ENCODE measurements around the gene RBM10.

The RBM10 gene

DNA sequence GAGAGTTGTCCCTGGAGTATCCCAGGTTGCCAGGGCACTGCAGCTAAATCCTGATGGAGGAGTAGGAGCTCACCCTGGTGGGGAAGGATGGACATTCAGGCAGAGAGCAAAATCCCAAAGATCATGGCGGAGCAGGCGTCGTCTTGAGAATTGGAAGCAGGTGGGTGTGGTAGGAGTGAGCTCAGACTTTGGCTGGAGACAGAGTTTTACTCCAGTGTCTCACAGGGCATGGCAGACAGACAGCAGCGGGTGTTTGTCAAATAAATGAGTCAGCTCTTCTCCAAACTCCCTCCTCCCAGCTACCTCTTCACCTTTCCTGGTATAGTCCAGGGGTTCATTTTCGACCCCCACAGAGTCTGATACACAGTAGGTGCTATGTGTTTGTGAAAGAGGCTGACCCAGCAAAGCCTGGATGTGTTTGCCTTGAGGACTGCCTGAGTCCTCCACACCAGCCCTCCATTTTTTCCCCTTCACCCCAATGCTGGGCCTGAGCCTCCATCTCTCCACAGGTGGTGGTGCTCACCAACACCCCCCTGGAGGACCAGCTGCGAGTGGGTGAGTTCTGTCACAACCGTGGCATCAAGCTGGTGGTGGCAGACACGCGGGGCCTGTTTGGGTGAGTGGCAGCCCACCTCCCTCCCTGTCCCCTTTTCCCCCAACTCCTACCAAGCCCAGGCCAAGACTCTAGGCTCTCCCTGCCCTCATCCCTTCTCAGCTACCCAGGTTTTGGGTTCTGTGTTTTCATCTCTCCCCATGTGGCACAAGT, 55.5 kb downstream of the RBM10 start:
- no peak for DNase-seq

DNA sequence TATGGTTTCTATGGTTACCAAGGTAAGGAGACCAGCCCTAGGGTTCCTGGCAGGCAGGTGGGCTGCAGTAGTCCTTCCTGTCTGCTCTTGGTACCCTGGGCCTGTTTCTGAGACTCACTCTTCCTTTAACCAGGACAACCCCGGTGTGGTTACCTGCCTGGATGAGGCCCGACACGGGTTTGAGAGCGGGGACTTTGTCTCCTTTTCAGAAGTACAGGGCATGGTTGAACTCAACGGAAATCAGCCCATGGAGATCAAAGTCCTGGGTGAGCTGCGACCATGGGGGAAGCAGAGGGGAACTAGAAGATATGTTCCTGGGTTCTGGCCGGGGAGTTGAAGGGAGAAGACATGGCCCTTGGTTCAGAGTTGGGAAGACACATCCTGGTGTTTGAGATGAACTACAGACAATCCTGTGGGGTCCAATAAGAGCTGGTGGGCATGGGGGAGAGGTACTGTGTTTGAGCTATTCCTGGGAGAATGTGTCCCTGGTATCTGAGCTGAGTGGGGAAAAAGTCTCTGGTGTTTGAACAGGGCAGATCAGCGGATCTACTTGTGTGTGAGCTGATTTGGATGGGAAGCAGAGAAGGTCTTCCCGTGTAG, 56.4 kb downstream of the RBM10 start:
- DNase-seq = no peak

DNA sequence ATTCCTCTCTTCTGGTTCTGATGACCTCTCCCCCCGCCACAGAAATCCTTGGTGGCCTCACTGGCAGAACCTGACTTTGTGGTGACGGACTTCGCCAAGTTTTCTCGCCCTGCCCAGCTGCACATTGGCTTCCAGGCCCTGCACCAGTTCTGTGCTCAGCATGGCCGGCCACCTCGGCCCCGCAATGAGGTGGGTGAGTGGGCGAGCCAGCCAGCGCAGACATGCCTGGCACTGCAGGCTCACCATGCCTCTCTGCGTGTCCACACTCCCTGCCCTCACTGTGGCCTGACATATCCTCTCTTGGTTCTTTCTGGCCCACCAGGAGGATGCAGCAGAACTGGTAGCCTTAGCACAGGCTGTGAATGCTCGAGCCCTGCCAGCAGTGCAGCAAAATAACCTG, 57.3 kb downstream of the RBM10 start:
- no peak for DNase-seq

DNA sequence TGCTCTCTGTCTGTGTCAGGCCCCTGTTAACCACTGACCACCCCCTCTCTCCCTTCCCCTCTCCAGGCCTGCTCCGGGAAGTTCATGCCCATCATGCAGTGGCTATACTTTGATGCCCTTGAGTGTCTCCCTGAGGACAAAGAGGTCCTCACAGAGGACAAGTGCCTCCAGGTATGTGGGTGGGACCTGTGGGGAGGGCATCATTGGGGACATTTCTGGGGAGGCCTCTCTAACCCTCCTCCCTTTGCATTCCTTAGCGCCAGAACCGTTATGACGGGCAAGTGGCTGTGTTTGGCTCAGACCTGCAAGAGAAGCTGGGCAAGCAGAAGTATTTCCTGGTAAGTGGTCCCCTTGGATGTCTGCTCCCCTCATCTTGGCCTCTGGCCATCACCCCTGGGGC, 57.9 kb downstream of the RBM10 start:
- no peak for DNase-seq

DNA sequence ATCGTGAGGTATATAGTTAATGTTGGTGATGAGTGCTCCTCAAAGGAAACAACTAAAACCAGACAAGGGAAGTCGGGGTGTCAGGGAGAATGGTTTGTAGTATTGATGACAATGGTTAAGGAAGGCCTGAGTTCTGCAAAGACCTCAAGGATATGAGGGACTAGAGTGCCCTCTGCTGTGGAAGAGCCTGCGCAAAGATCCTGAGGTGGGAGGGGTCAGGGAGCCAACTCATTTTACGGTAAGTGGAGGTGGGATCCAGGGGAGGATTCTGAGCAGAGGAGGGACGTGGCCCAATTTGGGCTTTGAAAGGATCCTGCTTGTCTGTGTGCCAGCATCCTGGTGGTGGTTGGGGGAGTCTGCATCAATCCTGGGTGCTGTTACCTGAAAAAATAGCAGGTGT, 59.9 kb downstream of the RBM10 start:
- no peak for DNase-seq

DNA sequence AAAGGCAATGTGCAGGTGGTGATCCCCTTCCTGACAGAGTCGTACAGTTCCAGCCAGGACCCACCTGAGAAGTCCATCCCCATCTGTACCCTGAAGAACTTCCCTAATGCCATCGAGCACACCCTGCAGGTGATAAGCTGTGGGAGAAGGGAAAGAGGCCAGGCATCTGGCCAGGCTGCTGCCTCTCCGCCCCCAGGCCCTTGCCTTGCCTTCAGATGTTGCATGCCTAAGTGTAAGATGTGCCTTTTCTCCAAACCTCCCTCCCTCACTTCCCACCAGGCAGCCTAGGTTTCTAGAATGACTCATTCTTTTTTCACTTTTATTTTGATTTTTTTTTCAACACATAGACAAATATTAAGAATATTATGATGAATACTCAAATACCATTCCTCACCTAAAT, 61.3 kb downstream of the RBM10 start:
- DNase-seq = no peak

DNA sequence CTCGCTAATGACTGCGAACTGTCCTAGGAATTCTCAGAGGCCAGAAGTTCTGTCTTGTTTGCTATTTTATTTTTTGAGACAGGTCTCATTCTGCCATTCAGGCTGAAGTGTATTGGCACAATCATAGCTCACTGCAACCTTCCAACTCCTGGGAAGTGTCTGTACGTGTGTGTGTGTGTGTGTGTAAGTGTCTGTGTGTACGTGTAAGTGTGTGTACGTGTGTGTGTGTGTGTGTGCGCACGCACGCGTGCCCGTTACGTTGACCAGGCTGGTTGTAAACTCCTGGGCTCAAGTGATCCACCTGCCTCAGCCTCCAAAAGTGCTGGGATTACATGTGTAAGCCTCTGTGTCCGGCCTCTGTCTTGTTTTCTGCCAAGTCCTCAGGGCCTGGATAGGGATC, 63.1 kb downstream of the RBM10 start:
- no peak for DNase-seq

DNA sequence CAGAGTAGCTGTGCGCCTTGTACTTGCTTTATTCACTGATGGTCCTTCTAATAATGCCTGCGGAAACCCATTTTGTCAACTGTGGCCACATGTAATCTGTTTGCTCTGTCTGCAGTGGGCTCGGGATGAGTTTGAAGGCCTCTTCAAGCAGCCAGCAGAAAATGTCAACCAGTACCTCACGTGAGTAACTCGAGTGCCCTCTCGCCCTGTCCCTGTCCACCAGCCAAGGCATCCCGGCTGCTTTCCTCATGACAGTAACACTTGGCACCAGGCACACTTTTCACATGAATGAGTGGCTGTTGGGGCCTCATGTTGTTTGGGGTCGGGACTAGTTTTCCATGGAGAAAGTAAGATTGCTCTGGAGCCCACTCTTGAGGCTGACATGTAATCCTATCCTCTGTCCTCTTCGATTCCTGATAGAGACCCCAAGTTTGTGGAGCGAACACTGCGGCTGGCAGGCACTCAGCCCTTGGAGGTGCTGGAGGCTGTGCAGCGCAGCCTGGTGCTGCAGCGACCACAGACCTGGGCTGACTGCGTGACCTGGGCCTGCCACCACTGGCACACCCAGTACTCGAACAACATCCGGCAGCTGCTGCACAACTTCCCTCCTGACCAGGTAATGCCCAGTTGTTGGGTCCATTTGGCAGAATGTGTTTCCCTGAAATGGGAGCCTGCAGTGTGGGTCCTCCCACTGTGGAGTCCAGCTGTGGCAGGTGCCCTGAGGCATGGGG, 64.7 kb downstream of the RBM10 start:
- no peak for DNase-seq

DNA sequence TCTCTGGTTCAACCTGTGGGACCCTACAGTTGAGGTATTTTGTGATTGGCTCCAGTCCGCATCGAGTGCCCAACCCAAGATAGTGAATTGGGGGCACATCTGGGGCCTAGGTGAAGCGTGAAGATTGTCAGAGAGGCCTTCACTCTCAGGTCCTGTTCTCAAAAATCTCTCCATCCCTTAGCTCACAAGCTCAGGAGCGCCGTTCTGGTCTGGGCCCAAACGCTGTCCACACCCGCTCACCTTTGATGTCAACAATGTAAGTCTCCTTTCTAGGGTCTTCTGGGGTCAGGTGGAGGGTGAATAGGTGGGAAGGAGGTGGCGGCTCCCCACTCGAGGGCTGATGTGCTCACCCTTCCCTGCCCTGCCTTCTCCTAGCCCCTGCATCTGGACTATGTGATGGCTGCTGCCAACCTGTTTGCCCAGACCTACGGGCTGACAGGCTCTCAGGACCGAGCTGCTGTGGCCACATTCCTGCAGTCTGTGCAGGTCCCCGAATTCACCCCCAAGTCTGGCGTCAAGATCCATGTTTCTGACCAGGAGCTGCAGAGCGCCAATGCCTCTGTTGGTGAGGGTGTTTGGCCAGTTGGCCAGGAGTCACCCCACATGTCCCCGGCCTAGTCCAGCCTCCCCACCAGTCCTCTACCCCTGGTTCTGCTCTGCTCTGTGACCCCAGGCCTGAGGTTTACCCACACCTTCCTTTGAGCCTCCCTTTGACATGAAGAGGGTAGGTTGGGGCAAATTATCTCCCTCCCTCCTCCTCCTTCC, 65.8 kb downstream of the RBM10 start:
- no peak for DNase-seq

DNA sequence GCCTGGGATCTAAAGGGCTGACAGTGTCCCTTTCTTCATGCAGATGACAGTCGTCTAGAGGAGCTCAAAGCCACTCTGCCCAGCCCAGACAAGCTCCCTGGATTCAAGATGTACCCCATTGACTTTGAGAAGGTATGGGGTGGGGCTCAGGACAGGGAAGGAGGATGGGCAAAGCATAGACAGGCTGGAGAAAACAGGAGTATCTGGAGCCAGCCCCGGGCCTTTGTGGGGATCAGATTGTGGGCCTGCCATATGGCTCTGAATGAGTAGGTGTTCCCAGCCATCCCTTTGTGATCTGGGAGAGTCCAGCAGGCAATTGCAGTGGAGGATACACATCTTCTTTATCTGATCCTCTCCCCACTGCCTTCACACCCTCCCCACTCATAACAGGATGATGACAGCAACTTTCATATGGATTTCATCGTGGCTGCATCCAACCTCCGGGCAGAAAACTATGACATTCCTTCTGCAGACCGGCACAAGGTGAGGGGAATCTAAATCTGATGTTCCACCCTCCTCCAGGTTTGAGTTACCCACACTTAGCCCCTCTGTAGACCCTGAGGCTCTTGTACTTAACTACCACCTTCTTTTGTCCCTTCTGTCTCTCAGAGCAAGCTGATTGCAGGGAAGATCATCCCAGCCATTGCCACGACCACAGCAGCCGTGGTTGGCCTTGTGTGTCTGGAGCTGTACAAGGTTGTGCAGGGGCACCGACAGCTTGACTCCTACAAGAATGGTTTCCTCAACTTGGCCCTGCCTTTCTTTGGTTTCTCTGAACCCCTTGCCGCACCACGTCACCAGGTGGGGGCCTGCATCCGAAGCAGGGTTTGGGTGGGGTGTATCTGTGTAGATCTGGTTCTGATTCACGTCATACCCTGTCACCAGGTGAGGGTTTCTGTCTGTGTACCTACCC, 67.6 kb downstream of the RBM10 start:
- DNase-seq = no peak

DNA sequence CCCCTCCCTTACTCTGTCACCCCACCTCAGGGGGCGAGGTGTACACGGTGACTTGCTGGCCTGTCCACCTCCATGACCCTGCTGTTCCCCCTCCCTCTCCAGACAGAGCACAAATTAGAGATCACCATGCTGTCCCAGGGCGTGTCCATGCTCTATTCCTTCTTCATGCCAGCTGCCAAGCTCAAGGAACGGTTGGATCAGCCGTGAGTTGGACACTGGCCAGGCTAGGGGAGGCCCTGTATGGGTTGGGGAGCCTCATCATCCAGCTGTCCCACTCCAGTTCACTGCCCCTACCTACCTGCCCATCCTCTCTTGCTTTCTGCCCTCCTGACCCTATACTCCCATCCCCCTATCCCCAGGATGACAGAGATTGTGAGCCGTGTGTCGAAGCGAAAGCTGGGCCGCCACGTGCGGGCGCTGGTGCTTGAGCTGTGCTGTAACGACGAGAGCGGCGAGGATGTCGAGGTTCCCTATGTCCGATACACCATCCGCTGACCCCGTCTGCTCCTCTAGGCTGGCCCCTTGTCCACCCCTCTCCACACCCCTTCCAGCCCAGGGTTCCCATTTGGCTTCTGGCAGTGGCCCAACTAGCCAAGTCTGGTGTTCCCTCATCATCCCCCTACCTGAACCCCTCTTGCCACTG, 69.5 kb downstream of the RBM10 start:
- no peak for DNase-seq

DNA sequence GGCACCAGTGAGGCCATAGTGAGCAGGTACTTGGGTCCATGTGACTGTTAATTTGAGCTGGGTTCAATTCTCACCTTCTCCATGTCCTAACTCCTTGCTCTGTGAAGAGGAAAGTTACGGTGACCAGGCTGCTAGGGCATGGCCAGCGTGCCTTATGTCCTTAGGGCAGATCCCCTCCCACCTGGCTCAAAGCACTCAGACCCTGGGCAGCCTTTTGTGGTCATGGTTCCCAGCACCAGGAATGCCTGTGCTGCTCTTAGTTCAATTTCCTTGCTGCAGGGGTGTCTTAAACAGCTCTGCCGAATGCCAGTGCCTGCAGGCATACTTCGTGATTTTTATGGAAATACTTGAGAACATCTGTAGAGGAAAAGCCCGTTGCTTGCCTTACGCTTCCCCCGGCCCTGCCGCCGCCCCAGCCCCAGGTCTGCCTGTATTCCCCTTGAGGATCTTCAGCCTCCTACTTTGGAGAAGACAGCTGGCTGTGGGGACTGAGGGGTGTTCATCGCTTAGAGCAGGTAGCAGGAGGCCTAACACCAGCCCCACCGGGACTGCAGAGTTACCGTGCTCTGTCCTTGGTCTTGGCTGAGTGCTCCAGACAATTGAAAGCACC, 70.4 kb downstream of the RBM10 start:
- DNase-seq = no peak

DNA sequence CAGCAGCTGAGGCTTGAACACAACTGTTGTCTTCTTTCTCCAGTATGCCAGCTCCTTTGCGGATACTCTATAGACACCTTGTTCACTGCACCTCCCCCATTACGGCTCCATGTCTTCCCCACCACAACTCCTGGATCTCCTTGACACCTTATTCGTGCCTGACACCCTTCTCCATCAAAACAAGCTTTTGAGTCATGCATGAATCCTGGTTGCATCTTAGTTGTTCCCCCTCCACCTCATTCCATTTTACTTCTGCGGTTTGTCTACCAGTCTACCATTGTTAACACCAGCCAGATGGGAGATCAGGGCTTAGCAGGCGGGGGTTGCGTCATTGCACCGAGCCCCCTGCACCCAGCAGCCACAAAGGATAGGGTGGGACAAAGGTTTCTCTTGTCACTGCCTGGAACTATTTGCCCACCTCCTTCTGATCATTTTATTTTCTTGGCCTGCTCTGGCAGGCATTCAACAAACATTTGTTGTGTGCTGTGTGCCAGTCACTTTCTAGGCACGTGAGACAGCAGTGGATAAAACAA, 71.4 kb downstream of the RBM10 start:
- no peak for DNase-seq

DNA sequence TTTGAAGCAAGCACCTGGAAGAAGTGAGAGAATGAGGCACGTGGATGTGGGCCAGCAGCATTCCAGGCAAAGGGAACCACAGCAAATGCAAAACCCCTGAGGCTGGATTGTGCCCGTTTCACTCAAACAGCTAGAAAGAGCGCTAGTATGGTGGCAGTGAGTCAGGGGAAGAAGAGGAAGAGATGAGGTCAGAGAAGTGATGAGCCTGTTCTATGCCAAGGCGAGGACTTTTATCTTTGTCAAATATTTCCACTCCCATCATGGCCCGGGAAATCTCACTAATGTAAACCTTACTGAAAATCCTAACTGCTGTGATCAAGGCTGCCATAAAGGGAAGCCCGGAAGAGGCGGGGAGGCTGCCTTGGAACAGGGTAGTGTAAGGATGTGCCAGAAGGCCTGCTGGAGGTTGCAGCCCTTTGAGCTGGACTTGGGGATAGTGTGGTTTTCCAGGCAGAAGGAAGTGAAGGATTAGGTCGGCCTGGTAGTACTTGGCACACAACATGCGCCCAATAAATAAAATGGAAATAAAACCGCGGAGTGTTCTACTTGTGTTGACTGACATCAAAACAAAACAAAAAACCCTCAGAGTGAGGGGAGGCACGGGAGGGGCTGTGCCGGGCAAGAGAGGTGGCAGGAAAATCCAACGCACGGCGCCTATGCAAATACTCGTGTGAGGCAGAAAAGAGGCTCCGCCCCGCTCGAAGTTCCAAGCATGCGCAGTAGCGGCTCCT, 72.3 kb downstream of the RBM10 start:
- peak; percentile 34 for DNase-seq

DNA sequence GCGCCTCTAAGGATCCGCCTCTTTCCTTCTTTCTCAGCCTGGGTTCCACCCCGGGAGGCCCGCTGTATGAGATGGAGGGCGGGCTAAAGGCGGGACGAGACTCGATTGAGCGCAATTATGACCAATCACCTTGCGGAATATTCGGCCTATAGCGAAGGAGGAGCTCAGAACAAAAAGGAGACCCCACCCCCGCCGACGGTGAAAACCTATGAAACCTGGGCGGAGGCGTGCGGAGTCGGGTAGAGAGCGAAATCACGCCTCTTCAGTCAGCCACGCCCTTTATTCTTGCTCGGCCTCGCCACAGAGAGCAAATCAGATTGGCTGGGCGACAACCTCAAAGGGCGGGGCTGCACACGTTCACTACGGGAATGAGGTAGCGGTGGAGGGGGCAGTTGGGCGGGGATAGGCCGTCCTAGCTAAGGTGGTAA, 72.8 kb downstream of the RBM10 start:
- peak; percentile 98 for DNase-seq

DNA sequence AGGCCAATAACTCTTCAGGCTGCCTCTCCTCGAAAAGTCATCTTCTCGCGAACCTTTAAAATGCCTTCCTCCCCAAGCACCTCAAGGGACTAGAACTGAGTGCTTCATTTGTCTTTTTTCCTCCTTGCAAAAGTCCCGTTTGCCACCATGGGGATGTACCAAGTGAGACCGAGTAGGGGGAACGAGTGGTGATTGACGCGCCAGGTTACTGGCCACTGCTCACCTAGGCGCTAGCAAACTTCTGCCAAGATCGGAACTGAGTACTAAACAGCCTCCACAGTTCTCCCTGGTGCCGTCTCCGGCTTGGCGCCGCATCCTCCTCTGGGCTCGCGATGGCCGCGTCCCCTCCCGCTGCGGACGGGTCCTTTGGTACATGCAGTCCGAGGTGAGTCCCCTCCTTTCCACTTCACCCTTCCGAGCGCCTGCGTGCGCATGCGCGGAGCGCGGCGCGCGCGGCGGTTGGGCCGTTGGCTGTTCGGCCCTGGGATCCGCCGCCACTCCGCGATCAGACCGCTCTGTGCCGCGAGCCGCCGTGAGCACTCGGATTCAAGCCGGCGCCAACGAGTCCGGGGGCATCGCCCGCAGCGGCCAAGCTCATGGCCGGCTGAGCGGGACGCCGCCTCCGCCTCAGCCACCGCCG, 73.4 kb downstream of the RBM10 start, which contains the start of gene CDK16:
Gene CDK16, plus strand, starts transcription at position 402 of the 640 bp plus-strand sequence. CDS start 4,877 bp downstream, outside the sequence.
- DNase-seq = peak; percentile 89

DNA sequence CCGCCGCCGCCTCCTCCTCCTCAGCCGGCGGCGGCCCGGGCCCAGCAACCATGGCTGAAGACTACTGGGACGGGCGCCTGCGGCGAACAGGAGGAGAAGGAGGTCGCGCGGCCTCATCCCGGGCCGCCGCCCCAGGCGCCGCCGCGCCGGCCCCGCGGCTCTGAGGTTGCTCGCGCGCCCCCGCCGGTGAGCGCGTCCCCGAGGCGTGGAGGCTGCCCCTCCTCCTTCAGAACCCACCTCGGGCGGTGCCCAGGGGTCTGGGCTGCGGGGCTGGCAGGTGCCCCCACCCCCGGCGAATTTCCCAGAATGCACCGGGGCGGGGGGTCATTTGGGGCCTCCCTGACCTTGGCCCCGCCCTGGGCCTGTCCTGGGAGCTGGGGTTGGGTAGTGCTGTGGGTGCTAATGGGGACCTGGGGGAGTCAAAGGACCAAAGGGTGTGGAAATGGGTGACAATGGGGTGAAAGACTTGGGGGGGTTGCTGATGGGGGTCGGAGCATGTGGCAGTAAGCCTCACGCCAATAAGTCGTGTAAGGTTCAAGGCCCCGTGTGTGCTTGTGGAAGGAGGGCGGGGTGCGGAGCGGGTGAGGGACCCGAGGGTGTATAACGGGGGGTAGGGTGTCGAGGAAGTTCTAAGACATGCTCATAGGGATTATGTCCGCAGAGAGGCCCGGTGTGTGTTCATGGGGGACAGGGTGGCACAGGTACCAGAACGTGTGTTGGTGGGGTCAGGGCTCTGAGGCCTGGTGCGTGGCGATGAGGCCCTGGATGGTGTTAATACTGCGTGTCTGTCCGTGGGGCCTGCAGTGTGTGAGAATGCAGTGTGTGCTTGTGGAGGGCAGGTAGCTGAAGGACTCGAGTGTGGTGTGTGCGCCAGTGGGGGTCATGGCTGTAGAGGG, 74.1 kb downstream of the RBM10 start:
- DNase-seq = peak; percentile 64

DNA sequence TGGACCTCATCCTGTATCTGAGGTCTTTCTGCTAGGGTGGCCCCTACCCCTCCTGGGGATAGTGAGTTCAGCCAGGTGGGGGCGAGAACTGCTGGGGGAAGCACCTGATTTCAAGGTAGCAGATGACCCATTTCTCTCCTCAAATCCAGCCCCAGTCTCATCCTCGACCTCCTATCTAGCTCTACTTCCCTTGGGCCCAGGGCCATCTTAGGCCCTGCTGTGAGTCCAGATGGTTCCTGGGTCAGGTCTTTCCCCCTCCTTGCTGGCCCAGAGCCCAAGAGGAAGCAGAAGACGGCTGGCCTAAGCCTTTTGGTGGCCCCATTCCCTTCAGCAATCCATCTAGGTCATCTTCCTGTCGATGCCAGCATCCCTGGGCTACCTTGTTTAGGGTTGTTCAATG, 76.7 kb downstream of the RBM10 start:
- DNase-seq = no peak
